Activated T-helper 1 cell treated with anti-CD3 and anti-CD28 coated beads, Interleukin-2, amount 50 U/mL, for 16 hours (primary cell): Measurements from ENCODE around the gene YPEL1.
"Not testable (repeated sequence)": the region's sequence is repeated elsewhere in the genome, so short reads cannot be mapped to it uniquely, and the experiment has no call there.

Source experiments
- DNase-seq, 2 donors: peaks; one replicate each; pipeline ENCODE4 v3.0.0-alpha.2; 2020; ENCODE audit warnings: low read depth in 1 of 2, low spot score in 1 of 2

The YPEL1 gene

GRCh38 chr22:21685164-21685513, 50.5 kb downstream of the YPEL1 start:
- DNase-seq, result no peak

GRCh38 chr22:21684492-21685163, 51.0 kb downstream of the YPEL1 start:
- DNase-seq, result no peak

GRCh38 chr22:21683401-21683811, 52.2 kb downstream of the YPEL1 start:
- no peak for DNase-seq

GRCh38 chr22:21682385-21683175, 53.0 kb downstream of the YPEL1 start:
- DNase-seq, result no peak

- DNase-seq, result no peak
These were observed 53.8 kb downstream of the YPEL1 start for GRCh38 chr22:21681566-21682370.

DNA sequence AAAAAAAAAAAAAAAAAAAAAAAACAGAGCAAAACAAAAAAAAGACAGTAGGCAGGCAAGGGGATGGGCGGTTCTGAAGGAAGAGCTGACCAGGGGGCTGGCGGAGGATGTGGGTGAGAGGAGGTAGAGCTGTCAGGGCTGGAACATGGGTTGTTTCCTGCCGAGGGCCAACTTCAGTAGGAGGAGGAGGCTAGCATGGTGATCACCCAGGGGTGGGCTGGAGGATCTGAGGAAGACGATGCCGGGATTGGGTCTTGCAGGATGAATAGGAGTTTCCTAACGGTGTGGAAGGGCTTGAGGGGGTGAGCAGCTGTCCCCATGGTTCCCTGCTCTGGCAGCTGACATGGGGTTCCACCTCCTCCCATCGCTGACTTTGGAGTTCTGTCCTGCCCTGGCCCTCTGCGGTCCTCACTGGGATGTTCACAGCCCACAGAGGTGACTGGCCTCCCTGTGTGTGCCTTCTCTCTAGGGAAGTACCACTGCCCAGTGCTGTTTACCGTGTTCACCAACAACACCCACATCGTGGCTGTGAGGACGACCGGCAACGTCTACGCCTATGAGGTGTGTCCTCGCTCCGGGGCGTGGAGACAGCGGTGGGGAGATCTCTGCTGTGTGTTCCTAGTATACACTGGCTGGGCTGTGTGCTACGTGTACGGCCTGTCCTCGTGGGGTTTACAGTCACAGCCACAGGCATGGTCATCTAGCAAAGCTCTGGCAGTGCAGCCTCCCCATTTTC, 54.6 kb downstream of the YPEL1 start:
- no peak for DNase-seq

- no peak for DNase-seq
These were observed 56.2 kb downstream of the YPEL1 start for GRCh38 chr22:21679383-21679782.

- not testable (repeated sequence) for DNase-seq
These were observed 56.8 kb downstream of the YPEL1 start for GRCh38 chr22:21678842-21679241.

- no peak for DNase-seq
These were observed 57.8 kb downstream of the YPEL1 start for GRCh38 chr22:21677606-21678443.

GRCh38 chr22:21674638-21675245, 60.9 kb downstream of the YPEL1 start:
- no peak for DNase-seq

GRCh38 chr22:21673534-21674321, 61.9 kb downstream of the YPEL1 start:
- no peak for DNase-seq

DNA sequence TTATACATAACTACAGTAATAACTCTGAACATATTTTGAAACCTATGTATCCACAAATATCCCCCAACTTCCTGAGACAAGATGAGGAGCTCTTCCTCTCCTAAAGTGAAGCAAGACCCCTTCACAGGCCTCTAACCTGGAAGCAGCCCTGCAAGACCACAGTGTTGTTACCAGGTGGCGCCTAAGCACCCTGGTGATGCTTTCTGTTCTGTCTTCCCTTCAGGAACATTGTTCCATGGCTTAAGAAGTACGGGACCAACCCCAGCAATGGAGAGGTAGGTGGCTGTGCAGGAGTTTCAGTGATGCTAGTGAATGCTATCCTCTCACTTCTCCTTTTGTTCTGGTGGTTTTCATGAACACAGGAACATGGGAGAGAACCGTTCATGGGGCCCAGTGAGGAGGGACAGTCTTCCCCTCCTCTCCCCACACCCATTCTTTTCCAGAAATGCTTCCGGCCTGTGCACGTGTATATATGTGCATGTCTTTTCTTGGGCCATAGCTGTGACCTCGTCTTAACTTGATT, 63.4 kb downstream of the YPEL1 start:
- no peak for DNase-seq

GRCh38 chr22:21669026-21669425, 66.6 kb downstream of the YPEL1 start:
- DNase-seq, result no peak

DNA sequence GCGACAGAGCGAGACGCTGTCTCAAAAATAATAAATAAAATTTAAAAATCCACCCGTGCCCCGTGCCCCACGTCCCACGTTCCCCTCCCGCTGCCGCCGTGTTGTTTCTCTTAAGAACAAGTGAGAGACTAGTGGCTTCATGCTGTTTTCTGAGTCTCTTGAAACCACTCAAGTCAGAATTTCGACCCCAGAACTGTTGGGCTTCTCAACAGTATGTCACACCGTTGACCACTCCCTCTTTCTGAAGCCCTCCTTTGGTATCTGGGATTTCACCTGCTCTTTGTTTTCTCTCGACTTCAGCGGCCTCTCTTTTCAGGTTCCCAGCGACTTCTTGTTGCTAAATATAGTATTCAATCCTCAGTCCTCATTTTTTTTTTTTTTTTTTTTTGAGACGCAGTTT, 68.8 kb downstream of the YPEL1 start:
- no peak for DNase-seq

DNA sequence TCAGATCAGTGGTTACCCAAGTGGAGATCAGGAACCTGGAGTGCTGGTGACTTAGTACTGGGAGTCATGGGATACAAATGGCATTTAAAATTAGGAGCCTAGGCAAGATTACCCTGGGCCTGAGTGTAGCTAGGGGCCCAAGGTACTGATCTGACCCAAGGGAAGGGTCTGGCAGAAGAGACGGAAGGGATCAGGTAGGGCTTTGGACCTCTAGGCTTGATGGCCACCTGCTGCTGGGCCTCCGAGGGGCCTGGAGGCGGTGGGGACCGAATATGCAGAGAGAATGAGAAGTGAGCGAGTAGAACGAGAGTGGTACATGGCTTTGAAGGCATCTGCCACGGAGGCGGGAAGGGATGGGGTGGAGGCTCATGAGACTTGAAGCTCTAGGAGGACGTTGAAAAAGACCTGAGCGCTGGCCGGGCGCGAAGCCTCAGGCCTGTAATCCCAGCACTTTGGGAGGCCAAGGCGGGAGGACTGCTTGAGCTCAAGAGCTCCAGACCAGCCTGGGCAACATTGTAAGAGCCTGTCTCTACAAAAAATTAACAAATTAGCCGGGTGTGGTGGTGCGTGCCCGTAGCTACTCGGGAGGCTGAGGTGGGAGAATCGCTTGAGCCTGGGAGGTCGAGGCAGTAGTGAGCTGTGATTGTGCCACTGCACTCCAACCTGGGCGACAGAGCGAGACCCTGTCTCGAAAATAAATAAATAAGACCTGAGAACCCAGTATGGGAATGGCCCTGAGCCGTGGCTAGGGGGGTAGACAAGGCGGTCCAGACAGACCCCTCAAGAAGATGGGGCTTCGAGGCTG, 70.3 kb downstream of the YPEL1 start:
- no peak for DNase-seq

- no peak for DNase-seq
These were observed 71.9 kb downstream of the YPEL1 start for GRCh38 chr22:21663738-21664137.

DNA sequence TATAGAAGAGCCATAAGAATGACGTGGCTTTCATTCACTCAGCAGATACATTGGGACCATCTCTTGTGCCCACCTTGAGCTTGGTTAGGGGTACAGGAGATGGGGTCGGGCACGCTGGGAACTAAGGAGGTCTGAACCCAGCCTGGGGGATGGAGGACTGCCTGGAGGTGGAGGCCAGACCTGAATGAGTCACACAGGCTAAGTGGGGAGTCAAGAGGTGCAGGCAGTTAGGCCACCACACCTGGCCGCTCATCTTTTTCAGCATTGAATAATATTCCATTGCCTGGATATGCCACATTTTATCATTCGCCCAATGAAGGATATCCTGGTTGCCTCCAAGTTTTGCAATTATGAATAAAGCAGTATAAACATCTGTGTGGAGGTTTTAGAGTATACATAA, 73.6 kb downstream of the YPEL1 start:
- no peak for DNase-seq

DNA sequence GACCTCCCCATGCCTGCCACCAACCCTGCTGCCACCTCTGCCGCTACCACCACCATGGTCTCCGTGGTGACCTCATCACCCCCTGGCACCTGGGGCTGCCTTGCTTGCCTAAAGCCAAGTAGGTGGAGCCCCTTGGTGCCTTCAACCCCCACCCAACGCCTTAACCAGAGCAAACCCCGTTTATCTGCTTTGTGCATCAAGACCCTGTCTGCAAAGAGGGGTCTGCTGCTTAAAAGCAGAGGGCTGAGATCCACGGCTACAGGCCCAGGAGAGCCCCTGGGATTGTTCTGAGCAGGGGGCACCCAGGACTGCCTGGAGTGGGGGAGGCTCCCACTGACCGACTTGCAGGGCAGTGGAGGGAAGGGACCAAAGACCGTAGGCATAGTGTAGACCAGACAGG, 74.7 kb downstream of the YPEL1 start:
- DNase-seq, result no peak
